ENCODE data around the gene C11orf65.

C11orf65 gene

DNA sequence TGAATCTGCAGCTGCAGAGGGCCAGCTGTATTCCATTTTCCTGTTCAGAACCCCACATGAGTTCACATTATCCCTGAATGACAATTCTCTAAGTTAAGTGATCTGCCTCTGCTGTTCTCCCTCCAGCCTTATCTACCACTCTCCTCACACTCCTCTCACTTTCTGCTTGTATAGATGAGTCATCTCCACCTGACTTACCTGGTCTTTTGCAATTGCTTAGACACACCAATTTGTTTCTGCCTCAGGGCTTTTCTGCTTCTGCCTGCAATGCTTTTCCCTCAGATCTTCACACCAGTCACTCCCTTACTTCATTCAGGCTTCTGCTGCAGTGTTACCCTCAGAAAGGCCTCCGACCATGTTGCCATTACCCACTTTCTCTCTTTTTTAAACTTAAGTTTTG is 126.4 kb downstream of the C11orf65 start (continued):
- TF ChIP-seq ZNF18 (tag by site-specific recombination; IDR thresholded peaks at IDR 0.05) (peak; percentile 65; the same call in 1 of the 2 replicates), ZSCAN23 (tag by site-specific recombination; IDR thresholded peaks at IDR 0.05) (no peak), ZXDB (tag by site-specific recombination; IDR thresholded peaks at IDR 0.05) (no peak), ZNF423 (tag by site-specific recombination; IDR thresholded peaks at IDR 0.05) (no peak), ZNF544 (tag by site-specific recombination; IDR thresholded peaks at IDR 0.05) (no peak), ZNF701 (tag by site-specific recombination; IDR thresholded peaks at IDR 0.05) (no peak), SCRT2 (tag by site-specific recombination; IDR thresholded peaks at IDR 0.05) (no peak), ZNF561 (tag by site-specific recombination; IDR thresholded peaks at IDR 0.05; ENCODE audit: borderline replicate concordance) (no peak), INSM2 (tag by site-specific recombination; IDR thresholded peaks at IDR 0.05) (no peak), ZNF571 (tag by site-specific recombination; IDR thresholded peaks at IDR 0.05) (no peak), ZBTB20 (tag by site-specific recombination; IDR thresholded peaks at IDR 0.05) (no peak), PATZ1 (tag by site-specific recombination; IDR thresholded peaks at IDR 0.05) (no peak), ZNF776 (tag by site-specific recombination; IDR thresholded peaks at IDR 0.05; ENCODE audit: borderline replicate concordance) (no peak), MZF1 (tag by site-specific recombination; IDR thresholded peaks at IDR 0.05; ENCODE audit: borderline replicate concordance) (no peak), ZFP69B (tag by site-specific recombination; IDR thresholded peaks at IDR 0.05) (no peak), ZNF211 (tag by site-specific recombination; IDR thresholded peaks at IDR 0.05; ENCODE audit: low read depth) (no peak), ZBTB7A (tag by site-specific recombination; IDR thresholded peaks at IDR 0.05; ENCODE audit: low read depth) (no peak), RBAK (tag by site-specific recombination; IDR thresholded peaks at IDR 0.05) (no peak), SP3 (tag by site-specific recombination; IDR thresholded peaks at IDR 0.05) (0 out of 2 replicates have a peak, but pooled peaks have one; percentile 27), ZSCAN5A (tag by site-specific recombination; IDR thresholded peaks at IDR 0.05) (no peak), GFI1B (tag by site-specific recombination; IDR thresholded peaks at IDR 0.05) (no peak), ZNF707 (tag by site-specific recombination; IDR thresholded peaks at IDR 0.05) (no peak), ZNF37A (tag by site-specific recombination; IDR thresholded peaks at IDR 0.05) (no peak)
- TF ChIP-seq, protein P1, sequence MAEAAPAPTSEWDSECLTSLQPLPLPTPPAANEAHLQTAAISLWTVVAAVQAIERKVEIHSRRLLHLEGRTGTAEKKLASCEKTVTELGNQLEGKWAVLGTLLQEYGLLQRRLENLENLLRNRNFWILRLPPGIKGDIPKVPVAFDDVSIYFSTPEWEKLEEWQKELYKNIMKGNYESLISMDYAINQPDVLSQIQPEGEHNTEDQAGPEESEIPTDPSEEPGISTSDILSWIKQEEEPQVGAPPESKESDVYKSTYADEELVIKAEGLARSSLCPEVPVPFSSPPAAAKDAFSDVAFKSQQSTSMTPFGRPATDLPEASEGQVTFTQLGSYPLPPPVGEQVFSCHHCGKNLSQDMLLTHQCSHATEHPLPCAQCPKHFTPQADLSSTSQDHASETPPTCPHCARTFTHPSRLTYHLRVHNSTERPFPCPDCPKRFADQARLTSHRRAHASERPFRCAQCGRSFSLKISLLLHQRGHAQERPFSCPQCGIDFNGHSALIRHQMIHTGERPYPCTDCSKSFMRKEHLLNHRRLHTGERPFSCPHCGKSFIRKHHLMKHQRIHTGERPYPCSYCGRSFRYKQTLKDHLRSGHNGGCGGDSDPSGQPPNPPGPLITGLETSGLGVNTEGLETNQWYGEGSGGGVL (tag by site-specific recombination; IDR thresholded peaks at IDR 0.05), result peak; percentile 57; the same call in 1 of the 2 replicates
- TF ChIP-seq, protein P2, sequence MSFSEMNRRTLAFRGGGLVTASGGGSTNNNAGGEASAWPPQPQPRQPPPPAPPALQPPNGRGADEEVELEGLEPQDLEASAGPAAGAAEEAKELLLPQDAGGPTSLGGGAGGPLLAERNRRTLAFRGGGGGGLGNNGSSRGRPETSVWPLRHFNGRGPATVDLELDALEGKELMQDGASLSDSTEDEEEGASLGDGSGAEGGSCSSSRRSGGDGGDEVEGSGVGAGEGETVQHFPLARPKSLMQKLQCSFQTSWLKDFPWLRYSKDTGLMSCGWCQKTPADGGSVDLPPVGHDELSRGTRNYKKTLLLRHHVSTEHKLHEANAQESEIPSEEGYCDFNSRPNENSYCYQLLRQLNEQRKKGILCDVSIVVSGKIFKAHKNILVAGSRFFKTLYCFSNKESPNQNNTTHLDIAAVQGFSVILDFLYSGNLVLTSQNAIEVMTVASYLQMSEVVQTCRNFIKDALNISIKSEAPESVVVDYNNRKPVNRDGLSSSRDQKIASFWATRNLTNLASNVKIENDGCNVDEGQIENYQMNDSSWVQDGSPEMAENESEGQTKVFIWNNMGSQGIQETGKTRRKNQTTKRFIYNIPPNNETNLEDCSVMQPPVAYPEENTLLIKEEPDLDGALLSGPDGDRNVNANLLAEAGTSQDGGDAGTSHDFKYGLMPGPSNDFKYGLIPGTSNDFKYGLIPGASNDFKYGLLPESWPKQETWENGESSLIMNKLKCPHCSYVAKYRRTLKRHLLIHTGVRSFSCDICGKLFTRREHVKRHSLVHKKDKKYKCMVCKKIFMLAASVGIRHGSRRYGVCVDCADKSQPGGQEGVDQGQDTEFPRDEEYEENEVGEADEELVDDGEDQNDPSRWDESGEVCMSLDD (tag by site-specific recombination; IDR thresholded peaks at IDR 0.05), result no peak
- TF ChIP-seq, protein P3, sequence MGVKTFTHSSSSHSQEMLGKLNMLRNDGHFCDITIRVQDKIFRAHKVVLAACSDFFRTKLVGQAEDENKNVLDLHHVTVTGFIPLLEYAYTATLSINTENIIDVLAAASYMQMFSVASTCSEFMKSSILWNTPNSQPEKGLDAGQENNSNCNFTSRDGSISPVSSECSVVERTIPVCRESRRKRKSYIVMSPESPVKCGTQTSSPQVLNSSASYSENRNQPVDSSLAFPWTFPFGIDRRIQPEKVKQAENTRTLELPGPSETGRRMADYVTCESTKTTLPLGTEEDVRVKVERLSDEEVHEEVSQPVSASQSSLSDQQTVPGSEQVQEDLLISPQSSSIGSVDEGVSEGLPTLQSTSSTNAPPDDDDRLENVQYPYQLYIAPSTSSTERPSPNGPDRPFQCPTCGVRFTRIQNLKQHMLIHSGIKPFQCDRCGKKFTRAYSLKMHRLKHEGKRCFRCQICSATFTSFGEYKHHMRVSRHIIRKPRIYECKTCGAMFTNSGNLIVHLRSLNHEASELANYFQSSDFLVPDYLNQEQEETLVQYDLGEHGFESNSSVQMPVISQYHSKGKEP (tag by site-specific recombination; IDR thresholded peaks at IDR 0.05), result no peak
- TF ChIP-seq, protein P4, sequence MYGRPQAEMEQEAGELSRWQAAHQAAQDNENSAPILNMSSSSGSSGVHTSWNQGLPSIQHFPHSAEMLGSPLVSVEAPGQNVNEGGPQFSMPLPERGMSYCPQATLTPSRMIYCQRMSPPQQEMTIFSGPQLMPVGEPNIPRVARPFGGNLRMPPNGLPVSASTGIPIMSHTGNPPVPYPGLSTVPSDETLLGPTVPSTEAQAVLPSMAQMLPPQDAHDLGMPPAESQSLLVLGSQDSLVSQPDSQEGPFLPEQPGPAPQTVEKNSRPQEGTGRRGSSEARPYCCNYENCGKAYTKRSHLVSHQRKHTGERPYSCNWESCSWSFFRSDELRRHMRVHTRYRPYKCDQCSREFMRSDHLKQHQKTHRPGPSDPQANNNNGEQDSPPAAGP (tag by site-specific recombination; IDR thresholded peaks at IDR 0.05), result no peak

All from HEK293 (cell line).